Activated CD8-positive, alpha-beta memory T cell treated with anti-CD3 and anti-CD28 coated beads, Interleukin-2, amount 50 U/mL, for 24 hours (primary cell): ENCODE data around the gene GCAT.

Experiments used
- DNase-seq: peaks from one replicate; pipeline ENCODE4 v3.0.0-alpha.2; 2020; ENCODE audit errors: extremely low read depth

The GCAT gene

DNA sequence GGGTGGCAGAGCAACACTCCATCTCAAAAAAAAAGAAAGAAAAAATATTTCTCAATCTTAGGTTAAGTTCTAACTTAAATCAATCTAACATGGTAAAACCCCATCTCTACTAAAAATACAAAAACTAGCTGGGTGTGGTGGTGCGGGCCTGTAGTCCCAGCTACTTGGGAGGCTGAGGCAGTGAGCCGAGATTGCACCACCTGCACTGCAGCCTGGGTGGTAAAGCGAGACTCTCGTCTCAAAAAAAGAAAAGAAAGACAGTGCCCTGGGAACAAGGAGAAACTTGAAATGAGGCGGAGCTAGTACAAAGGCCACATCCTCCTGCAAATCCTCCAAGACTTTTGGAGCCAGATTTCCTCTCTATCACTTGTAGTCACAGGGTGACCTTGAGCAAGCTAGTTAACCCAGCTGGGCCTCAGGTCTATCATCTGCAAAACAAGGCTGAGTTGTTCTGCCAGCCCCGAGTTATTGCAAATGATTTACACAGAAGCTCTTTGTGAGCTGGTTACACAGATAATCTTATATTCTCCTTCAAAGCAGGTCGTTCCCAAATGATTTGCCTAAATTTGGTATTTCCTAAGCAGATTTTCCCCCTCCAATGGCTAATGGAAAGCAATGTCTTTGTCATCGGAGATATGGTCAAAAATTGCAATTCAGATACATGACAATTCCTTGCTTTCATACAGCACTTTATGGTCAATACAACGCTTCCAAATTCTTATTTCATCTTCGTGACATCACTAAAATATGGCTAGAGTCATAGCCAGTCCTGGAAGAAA lies 34.5 kb downstream of the GCAT start:
- DNase-seq = no peak

- DNase-seq = no peak
Measured at GRCh38 chr22:37843741-37844089, 36.0 kb downstream of the GCAT start.

GRCh38 chr22:37844904-37845329 lies 37.2 kb downstream of the GCAT start:
- no peak for DNase-seq

- DNase-seq = no peak
Measured at GRCh38 chr22:37846433-37846832, 38.7 kb downstream of the GCAT start.

- DNase-seq = no peak
Measured at GRCh38 chr22:37848587-37849088, 40.9 kb downstream of the GCAT start.

DNA sequence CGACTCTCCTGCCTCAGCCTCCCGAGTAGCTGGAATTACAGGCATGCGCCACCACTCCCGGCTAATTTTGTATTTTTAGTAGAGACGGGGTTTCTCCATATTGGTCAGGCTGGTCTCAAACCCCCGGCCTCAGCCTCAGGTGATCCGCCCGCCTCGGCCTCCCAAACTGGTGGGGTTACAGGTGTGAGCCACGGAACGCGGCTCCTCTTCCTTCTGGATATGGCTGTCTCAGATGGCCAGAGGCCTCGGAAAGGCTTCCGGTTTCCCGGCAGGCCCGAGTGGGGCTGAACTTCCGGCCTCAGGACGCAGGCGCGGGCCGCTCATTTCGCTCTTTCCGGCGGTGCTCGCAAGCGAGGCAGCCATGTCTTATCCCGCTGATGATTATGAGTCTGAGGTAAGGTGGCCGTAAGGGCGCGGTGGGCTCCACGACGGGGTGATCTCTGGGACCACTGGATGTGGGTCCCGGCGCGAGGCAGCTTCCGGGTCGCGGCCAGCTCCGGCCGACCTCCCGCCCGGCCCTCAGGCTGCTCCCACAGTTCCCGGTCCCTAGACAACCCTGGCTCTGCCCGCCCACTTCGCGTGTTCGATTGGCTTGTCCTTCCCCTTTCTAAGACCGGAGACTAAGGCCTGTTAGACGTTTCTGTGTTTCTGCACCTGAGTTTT lies 41.5 kb downstream of the GCAT start, which contains the start of gene EIF3L:
Gene EIF3L, plus strand, starts transcription at position 331 of the 663 bp plus-strand sequence. Its CDS starts 31 bp downstream, at position 362.
- DNase-seq = peak; percentile 80

DNA sequence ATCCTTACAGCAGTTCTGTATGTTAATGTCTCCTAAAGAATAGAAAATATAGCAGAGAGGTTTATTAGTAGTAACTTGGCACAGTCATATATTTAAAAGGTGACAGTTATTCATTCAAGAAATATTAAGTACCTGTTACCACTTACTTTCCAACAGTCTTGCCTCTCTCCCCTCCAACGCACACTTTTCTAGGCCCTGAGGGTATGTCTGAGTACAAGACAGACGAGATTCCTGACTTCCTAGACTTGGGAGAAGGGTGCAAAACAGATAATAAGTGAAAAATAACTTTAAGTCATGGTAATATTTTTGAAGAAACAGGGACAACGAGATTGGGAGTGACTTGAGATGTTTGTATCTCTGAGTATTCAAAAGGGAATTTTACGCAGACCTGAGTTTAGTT lies 43.1 kb downstream of the GCAT start:
- no peak for DNase-seq

GRCh38 chr22:37852418-37852817 lies 44.7 kb downstream of the GCAT start:
- DNase-seq = no peak

- DNase-seq = no peak
Measured at GRCh38 chr22:37854946-37855345, 47.2 kb downstream of the GCAT start.

DNA sequence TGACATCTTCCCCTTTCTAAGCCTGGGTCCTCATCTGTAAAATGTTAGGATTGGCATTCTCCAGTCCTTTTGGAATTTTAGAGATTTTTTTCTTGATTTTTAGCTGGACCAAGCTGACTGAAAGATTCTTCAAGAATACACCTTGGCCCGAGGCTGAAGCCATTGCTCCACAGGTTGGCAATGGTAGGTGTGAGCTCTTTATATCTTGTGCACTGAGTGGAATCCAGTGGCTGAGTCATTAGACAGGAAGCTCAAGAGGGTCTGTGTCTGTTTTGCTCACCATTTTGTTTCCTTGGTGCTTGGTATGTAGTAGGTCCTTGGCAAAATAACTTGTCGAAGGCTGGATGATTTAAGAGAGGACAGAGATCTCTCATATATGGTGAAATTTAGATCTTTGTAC lies 47.7 kb downstream of the GCAT start:
- no peak for DNase-seq

GRCh38 chr22:37860796-37861421 lies 53.2 kb downstream of the GCAT start:
- DNase-seq = no peak

DNA sequence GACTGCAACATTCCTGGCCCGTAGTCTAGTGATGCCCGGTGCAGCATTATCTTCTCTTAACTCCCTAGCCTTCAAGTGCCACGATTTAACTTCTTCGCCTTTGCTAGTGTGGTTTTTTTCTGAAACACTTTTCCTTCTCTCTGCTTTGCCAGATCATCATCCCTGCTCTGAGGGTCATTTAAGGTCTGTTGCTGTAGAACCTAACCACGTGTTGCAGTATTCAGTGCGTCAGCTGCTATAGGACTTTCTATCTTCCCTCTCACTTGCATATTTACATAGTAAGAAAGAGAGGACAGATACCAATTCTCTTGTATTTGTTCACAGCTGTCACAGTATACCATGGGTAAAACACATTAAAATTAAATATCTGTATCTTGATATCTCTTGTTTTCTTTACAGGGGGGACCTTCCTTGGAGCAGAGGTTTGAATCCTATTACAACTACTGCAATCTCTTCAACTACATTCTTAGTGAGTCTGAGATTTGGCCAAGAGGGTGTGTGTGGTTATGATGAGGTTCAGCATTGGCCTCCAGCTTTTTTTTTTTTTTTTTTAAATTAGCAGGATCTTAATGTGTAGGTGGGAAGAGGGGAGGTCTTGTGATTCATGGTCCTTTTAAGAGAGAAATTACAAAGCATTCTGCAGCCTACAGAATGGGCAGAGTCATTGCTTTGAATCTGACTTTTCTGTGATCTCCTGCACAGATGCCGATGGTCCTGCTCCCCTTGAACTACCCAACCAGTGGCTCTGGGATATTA lies 55.0 kb downstream of the GCAT start:
- no peak for DNase-seq

GRCh38 chr22:37865510-37865909 lies 57.8 kb downstream of the GCAT start:
- DNase-seq = no peak
